ENCODE measurements around the gene RNF26. TPM values are rescaled to one million over a fixed set of nuclear protein-coding genes. Genes with fewer than 3 reads are reported as not detected.

The RNF26 gene
- total and polyA plus RNA-seq, 2 of the 13 experiments (the other 11 are each of a cell fraction or from before 2014, with no cell fraction given), result 11.9 to 26.3 TPM

DNA sequence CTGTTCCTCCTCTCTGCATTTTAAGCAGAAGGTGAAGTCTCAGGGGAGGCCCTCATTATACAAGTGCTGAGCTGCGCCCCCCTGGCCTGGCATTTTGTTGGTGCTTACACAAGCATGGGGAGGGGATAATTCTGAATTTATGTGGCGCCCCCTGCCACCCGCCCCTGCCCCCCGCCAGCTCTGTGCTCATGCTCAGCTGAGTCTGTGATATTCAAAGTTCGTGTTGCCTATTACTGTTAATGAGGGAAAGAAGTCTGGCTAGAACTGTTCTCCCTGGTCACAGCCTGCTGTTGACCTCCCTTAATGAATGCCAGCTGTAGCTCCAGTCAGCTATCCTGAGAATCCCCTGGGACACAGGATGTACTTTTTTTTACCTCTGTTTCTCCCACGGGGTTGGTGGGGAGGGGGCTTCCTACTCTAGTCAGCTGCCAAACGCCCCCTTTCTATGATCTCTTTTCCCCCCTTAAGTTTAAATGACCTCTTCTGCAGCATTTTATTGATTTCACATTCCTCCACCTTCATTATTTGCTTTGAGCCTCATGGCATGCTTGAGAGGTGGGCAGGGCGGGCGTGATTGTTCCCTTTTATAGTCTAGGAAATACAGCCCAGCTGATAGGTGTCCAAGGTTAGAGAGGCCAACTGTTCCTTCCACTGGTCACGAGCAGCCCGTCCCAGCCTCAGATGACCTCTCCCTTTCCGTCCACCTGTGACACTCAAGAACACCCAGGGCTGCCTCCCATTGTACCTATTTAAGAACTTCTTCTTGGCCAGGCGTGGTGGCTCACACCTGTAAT is 35.0 kb downstream of the RNF26 start (continued):
- no peak for TF ChIP-seq CENPX (CRISPR knock-in tag; IDR thresholded peaks at IDR 0.05)
- no peak for TF ChIP-seq DR1 (CRISPR knock-in tag; IDR thresholded peaks at IDR 0.05)
- TF ChIP-seq FOXP4 (CRISPR knock-in tag; IDR thresholded peaks at IDR 0.05), result no peak
- no peak for TF ChIP-seq ZNF253 (CRISPR knock-in tag; IDR thresholded peaks at IDR 0.05; ENCODE audit: borderline replicate concordance)
- no peak for TF ChIP-seq CHD4 (IDR thresholded peaks at IDR 0.05; ENCODE audit: borderline replicate concordance, low read length)
- TF ChIP-seq, protein P1, sequence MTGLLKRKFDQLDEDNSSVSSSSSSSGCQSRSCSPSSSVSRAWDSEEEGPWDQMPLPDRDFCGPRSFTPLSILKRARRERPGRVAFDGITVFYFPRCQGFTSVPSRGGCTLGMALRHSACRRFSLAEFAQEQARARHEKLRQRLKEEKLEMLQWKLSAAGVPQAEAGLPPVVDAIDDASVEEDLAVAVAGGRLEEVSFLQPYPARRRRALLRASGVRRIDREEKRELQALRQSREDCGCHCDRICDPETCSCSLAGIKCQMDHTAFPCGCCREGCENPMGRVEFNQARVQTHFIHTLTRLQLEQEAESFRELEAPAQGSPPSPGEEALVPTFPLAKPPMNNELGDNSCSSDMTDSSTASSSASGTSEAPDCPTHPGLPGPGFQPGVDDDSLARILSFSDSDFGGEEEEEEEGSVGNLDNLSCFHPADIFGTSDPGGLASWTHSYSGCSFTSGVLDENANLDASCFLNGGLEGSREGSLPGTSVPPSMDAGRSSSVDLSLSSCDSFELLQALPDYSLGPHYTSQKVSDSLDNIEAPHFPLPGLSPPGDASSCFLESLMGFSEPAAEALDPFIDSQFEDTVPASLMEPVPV (CRISPR knock-in tag; IDR thresholded peaks at IDR 0.05), result no peak
- TF ChIP-seq GATAD2A (CRISPR knock-in tag; IDR thresholded peaks at IDR 0.05), result peak; percentile 48
- no peak for TF ChIP-seq ARNT (IDR thresholded peaks at IDR 0.05)
- TF ChIP-seq RBM22 (optimal IDR thresholded peaks at IDR 0.05; ENCODE audit: low read length), result no peak
- no peak for TF ChIP-seq ZNF282 (IDR thresholded peaks at IDR 0.05; ENCODE audit: partially characterized antibody)
- no peak for TF ChIP-seq TCF12 (IDR thresholded peaks at IDR 0.05)
- TF ChIP-seq TCF12 (CRISPR knock-in tag; IDR thresholded peaks at IDR 0.05), result no peak
- peak; percentile 48; the same call in 1 of the 2 replicates for TF ChIP-seq TCF7 (IDR thresholded peaks at IDR 0.05; ENCODE audit: low read depth)
- no peak for TF ChIP-seq LCORL (IDR thresholded peaks at IDR 0.05)
- no peak for TF ChIP-seq LCORL (CRISPR knock-in tag; IDR thresholded peaks at IDR 0.05)
- TF ChIP-seq ZNF576 (CRISPR knock-in tag; IDR thresholded peaks at IDR 0.05), result no peak
- TF ChIP-seq, protein P2, sequence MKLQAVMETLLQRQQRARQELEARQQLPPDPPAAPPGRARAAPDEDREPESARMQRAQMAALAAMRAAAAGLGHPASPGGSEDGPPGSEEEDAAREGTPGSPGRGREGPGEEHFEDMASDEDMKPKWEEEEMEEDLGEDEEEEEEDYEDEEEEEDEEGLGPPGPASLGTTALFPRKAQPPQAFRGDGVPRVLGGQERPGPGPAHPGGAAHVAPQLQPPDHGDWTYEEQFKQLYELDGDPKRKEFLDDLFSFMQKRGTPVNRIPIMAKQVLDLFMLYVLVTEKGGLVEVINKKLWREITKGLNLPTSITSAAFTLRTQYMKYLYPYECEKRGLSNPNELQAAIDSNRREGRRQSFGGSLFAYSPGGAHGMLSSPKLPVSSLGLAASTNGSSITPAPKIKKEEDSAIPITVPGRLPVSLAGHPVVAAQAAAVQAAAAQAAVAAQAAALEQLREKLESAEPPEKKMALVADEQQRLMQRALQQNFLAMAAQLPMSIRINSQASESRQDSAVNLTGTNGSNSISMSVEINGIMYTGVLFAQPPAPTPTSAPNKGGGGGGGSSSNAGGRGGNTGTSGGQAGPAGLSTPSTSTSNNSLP (IDR thresholded peaks at IDR 0.05; ENCODE audit: low read depth, low read length), result no peak
- no peak for TF ChIP-seq FLYWCH1 (CRISPR knock-in tag; IDR thresholded peaks at IDR 0.05)
- TF ChIP-seq, protein P3, sequence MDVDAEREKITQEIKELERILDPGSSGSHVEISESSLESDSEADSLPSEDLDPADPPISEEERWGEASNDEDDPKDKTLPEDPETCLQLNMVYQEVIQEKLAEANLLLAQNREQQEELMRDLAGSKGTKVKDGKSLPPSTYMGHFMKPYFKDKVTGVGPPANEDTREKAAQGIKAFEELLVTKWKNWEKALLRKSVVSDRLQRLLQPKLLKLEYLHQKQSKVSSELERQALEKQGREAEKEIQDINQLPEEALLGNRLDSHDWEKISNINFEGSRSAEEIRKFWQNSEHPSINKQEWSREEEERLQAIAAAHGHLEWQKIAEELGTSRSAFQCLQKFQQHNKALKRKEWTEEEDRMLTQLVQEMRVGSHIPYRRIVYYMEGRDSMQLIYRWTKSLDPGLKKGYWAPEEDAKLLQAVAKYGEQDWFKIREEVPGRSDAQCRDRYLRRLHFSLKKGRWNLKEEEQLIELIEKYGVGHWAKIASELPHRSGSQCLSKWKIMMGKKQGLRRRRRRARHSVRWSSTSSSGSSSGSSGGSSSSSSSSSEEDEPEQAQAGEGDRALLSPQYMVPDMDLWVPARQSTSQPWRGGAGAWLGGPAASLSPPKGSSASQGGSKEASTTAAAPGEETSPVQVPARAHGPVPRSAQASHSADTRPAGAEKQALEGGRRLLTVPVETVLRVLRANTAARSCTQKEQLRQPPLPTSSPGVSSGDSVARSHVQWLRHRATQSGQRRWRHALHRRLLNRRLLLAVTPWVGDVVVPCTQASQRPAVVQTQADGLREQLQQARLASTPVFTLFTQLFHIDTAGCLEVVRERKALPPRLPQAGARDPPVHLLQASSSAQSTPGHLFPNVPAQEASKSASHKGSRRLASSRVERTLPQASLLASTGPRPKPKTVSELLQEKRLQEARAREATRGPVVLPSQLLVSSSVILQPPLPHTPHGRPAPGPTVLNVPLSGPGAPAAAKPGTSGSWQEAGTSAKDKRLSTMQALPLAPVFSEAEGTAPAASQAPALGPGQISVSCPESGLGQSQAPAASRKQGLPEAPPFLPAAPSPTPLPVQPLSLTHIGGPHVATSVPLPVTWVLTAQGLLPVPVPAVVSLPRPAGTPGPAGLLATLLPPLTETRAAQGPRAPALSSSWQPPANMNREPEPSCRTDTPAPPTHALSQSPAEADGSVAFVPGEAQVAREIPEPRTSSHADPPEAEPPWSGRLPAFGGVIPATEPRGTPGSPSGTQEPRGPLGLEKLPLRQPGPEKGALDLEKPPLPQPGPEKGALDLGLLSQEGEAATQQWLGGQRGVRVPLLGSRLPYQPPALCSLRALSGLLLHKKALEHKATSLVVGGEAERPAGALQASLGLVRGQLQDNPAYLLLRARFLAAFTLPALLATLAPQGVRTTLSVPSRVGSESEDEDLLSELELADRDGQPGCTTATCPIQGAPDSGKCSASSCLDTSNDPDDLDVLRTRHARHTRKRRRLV (CRISPR knock-in tag; IDR thresholded peaks at IDR 0.05), result no peak
- peak; percentile 89 for TF ChIP-seq ONECUT2 (CRISPR knock-in tag; IDR thresholded peaks at IDR 0.05)
